NB4 (cell line): ENCODE data around the gene CMSS1.

ENCODE experiments used
- POLR2A ChIP-seq: IDR thresholded peaks from 2 replicates; pipeline ENCODE4 v1.6.1; 2011; ENCODE audit warnings: mild to moderate bottlenecking; ENCODE audit not compliant: insufficient read length; ENCODE audit errors: extremely low read depth
- TF ChIP-seq, protein P1 (sequence below): IDR thresholded peaks from one replicate; pipeline ENCODE4 v1.5.1; 2012; ENCODE audit warnings: low read depth, low read length

DNA sequence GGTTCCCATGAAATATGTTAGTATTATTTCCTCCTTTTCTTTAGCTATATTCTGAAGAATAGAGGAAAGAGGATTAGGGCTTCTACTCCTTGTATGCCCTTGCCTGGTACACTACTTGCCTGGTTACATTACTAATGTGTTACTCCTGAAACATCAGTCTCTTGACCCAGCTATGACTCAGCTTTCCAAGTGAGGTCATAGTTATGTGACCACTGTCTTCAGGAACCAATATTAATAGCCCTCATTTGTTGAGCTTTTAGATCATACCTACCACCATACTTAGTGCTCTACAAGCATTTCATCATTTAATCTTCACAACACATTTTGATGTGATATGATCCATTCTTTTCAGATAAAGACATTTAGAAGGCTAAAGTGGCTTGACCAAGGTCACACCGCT, 60.3 kb downstream of the CMSS1 start:
- TF ChIP-seq, protein P1, sequence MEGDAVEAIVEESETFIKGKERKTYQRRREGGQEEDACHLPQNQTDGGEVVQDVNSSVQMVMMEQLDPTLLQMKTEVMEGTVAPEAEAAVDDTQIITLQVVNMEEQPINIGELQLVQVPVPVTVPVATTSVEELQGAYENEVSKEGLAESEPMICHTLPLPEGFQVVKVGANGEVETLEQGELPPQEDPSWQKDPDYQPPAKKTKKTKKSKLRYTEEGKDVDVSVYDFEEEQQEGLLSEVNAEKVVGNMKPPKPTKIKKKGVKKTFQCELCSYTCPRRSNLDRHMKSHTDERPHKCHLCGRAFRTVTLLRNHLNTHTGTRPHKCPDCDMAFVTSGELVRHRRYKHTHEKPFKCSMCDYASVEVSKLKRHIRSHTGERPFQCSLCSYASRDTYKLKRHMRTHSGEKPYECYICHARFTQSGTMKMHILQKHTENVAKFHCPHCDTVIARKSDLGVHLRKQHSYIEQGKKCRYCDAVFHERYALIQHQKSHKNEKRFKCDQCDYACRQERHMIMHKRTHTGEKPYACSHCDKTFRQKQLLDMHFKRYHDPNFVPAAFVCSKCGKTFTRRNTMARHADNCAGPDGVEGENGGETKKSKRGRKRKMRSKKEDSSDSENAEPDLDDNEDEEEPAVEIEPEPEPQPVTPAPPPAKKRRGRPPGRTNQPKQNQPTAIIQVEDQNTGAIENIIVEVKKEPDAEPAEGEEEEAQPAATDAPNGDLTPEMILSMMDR = no peak
- no peak for TF ChIP-seq POLR2A
